HG03442 (cell line): ENCODE results near the gene PLEKHN1.
A peak's percentile ranks its signal among the peaks of the same experiment; 100 is the strongest.
"Not testable (repeated sequence)": the region's sequence is repeated elsewhere in the genome, so short reads cannot be mapped to it uniquely, and the experiment has no call there.

ENCODE experiments used
- ATAC-seq: cut with Tn5 transposase; IDR thresholded peaks from one replicate; pipeline ENCODE4 v1.9.1; 2021; ENCODE audit warnings: mild to moderate bottlenecking, moderate library complexity; ENCODE audit not compliant: unreplicated experiment

PLEKHN1 gene

GRCh38 chr1:941588-942383, 24.5 kb upstream of the PLEKHN1 start:
- no peak for ATAC-seq

GRCh38 chr1:942411-942821, 23.9 kb upstream of the PLEKHN1 start:
- no peak for ATAC-seq

- ATAC-seq, result no peak
Observed at GRCh38 chr1:942864-943533, 23.3 kb upstream of the PLEKHN1 start.

- ATAC-seq, result no peak
Observed at GRCh38 chr1:943545-944340, 22.5 kb upstream of the PLEKHN1 start.

GRCh38 chr1:944341-945325, 21.6 kb upstream of the PLEKHN1 start:
- ATAC-seq, result no peak

GRCh38 chr1:945688-946556, 20.4 kb upstream of the PLEKHN1 start:
- ATAC-seq, result no peak

GRCh38 chr1:946811-947210, 19.5 kb upstream of the PLEKHN1 start:
- ATAC-seq, result not testable (repeated sequence)

- no peak for ATAC-seq
Observed at GRCh38 chr1:947958-948357, 18.3 kb upstream of the PLEKHN1 start.

- ATAC-seq, result no peak
Observed at GRCh38 chr1:950268-950667, 16.0 kb upstream of the PLEKHN1 start.

- no peak for ATAC-seq
Observed at GRCh38 chr1:950881-951280, 15.4 kb upstream of the PLEKHN1 start.

- no peak for ATAC-seq
Observed at GRCh38 chr1:951364-951763, 14.9 kb upstream of the PLEKHN1 start.

GRCh38 chr1:952201-952600, 14.1 kb upstream of the PLEKHN1 start:
- no peak for ATAC-seq

- no peak for ATAC-seq
Observed at GRCh38 chr1:952603-953002, 13.7 kb upstream of the PLEKHN1 start.

GRCh38 chr1:953524-954320, 12.6 kb upstream of the PLEKHN1 start:
- ATAC-seq, result no peak

- ATAC-seq, result no peak
Observed at GRCh38 chr1:954927-955326, 11.4 kb upstream of the PLEKHN1 start.

GRCh38 chr1:955474-955873, 10.8 kb upstream of the PLEKHN1 start:
- no peak for ATAC-seq

GRCh38 chr1:956636-957035, 9.6 kb upstream of the PLEKHN1 start:
- ATAC-seq, result no peak

- peak; percentile 69 for ATAC-seq
Observed at GRCh38 chr1:958823-959730, 7.2 kb upstream of the PLEKHN1 start, which contains the start of gene NOC2L. Gene NOC2L (minus strand): TSS chr1:959256. CDS start chr1:959240, 16 bp downstream.
